Activated B cell treated with CpG ODN at 0.5 μM for 24 hours (primary cell): ENCODE results near the gene GGCX. TPM values are rescaled to one million over a fixed set of nuclear protein-coding genes. Genes with fewer than 3 reads are reported as not detected.
A peak's percentile ranks its signal among the peaks of the same experiment; 100 is the strongest.
"Not testable (repeated sequence)": the region's sequence is repeated elsewhere in the genome, so short reads cannot be mapped to it uniquely, and the experiment has no call there.

ENCODE experiments used
- ATAC-seq: fragments of 200-7000 bp; cut with Tn5 transposase; one replicate; pipeline ENCODE4 v1.10.0; 2021; ENCODE audit warnings: low read depth, mild to moderate bottlenecking, moderate library complexity
- CTCF ChIA-PET: fragments of 350-600 bp; sonication (Branson Sonifier 250); formaldehyde crosslinking; loops from one replicate; lab custom pipeline; 2021; ENCODE audit warnings: antibody characterized with exemption; lab: Charles Lee
- POLR2A ChIA-PET: fragments of 350-600 bp; sonication (Branson Sonifier 250); formaldehyde crosslinking; loops from one replicate; lab custom pipeline; 2021; ENCODE audit warnings: antibody characterized with exemption; lab: Charles Lee
- DNase-seq: peaks from one replicate; pipeline ENCODE4 v3.0.0; 2022
- H3K27ac Mint-ChIP-seq: one replicate; pipeline ENCODE4 v1.8.0; 2020; ENCODE audit warnings: mixed read lengths
- H3K27me3 Mint-ChIP-seq: one replicate; pipeline ENCODE4 v1.8.0; 2021; ENCODE audit warnings: mixed read lengths
- H3K36me3 Mint-ChIP-seq: one replicate; pipeline ENCODE4 v1.8.0; 2021; ENCODE audit warnings: low read depth, mixed read lengths
- H3K4me1 Mint-ChIP-seq: one replicate; pipeline ENCODE4 v1.8.0; 2021; ENCODE audit warnings: mixed read lengths
- H3K4me3 Mint-ChIP-seq: one replicate; pipeline ENCODE4 v1.8.0; 2020; ENCODE audit warnings: mild to moderate bottlenecking, mixed read lengths
- H3K9me3 Mint-ChIP-seq: one replicate; pipeline ENCODE4 v1.8.0; 2020; ENCODE audit warnings: mixed read lengths
- intact Hi-C: fragments of 100-400 bp; cut with micrococcal nuclease; formaldehyde crosslinking; loops from one replicate; pipeline ENCODE4 v1.15.1; 2024
- total RNA-seq: library from RNA; stranded (reverse); gene quantifications from 2 replicates; pipeline ENCODE4 v1.2.3, GENCODE V29; 2022
- TF ChIP-seq, protein P1 (sequence below): fragments of 200-600 bp; IDR thresholded peaks from one replicate; pipeline ENCODE4 v1.8.0; 2022; ENCODE audit warnings: antibody characterized with exemption, mild to moderate bottlenecking

GGCX gene
- total RNA-seq, 1 donor from 2014 or later: 30.7 TPM

DNA sequence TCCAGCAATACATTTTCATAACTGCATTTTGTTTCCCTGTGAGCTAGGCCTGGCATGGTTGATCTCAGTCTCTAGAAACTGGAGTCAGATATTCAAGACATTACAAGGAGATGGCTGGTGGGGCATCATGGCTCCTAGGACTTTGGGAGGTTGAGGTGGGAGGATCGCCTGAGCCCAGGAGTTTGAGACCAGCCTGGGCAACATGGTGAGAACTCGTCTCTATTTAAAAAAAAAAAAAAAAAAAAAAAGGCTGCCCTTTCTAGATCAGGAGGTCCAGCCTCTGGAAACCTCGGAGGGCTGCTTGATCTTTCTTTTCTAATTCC, 15.7 kb upstream of the GGCX start:
- Mint-ChIP-seq H3K9me3 (no peaks in the 10 kb centered on the region), H3K27ac (peak overlapping the region; percentile 93), H3K36me3 (peaks cover 18% of the 10 kb centered on the region), H3K4me3 (peak overlapping the region; percentile 94), H3K27me3 (no peaks in the 10 kb centered on the region), H3K4me1 (peaks cover 37% of the 10 kb centered on the region)
- ChIA-PET POLR2A (interaction anchor here (0.6 to 4.9 kb wide), 9 partner anchors 11 to 158 kb away, joined by 3 to 45 read pairs (median 11); partner anchors contain the start of genes C2orf68, GGCX, MAT2A and RNF181), CTCF (no interaction called here)
- DNase-seq: no peak
- ATAC-seq: no peak
- TF ChIP-seq, protein P1, sequence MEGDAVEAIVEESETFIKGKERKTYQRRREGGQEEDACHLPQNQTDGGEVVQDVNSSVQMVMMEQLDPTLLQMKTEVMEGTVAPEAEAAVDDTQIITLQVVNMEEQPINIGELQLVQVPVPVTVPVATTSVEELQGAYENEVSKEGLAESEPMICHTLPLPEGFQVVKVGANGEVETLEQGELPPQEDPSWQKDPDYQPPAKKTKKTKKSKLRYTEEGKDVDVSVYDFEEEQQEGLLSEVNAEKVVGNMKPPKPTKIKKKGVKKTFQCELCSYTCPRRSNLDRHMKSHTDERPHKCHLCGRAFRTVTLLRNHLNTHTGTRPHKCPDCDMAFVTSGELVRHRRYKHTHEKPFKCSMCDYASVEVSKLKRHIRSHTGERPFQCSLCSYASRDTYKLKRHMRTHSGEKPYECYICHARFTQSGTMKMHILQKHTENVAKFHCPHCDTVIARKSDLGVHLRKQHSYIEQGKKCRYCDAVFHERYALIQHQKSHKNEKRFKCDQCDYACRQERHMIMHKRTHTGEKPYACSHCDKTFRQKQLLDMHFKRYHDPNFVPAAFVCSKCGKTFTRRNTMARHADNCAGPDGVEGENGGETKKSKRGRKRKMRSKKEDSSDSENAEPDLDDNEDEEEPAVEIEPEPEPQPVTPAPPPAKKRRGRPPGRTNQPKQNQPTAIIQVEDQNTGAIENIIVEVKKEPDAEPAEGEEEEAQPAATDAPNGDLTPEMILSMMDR: no peak
- intact Hi-C loops: loop anchor here (1.0 to 2.0 kb wide), 3 partner anchors 16 to 40 kb away; partner anchors contain the start of genes GGCX, RNF181 and USP39

DNA sequence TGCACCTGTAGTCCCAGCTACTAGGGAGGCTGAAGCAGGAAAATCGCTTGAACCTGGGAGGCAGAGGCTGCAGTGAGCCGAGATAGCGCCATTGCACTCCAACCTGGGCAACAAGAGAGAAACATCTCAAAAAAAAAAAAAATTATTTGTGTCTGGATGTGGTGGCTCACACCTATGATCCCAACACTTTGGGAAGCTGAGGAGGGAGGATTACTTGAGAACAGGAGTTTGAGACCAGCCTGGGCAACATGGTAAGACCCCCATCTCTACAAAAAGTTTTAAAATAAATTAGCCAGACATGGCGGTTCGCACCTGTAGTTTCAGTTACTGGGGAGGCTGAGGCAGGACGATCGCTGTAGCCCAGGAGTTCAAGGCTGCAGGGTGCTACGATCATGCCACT, 14.4 kb upstream of the GGCX start:
- Mint-ChIP-seq H3K9me3 (no peaks in the 10 kb centered on the region), H3K4me1 (peaks cover 33% of the 10 kb centered on the region), H3K27ac (no peak overlapping the region), H3K27me3 (no peaks in the 10 kb centered on the region), H3K36me3 (peaks cover 9% of the 10 kb centered on the region), H3K4me3 (no peak overlapping the region)
- DNase-seq (no peak), ATAC-seq (no peak)
- CTCF ChIA-PET: no interaction called here
- intact Hi-C loops: loop anchor here (2.0 kb wide), 1 partner anchor 41 kb away; the partner anchor contains the start of gene USP39
- TF ChIP-seq, protein P1: no peak
- POLR2A ChIA-PET: interaction anchor here (0.6 to 1.0 kb wide), 5 partner anchors 9 to 940 kb away, joined by 3 to 5 read pairs (median 3); no protein-coding TSS in a partner anchor

DNA sequence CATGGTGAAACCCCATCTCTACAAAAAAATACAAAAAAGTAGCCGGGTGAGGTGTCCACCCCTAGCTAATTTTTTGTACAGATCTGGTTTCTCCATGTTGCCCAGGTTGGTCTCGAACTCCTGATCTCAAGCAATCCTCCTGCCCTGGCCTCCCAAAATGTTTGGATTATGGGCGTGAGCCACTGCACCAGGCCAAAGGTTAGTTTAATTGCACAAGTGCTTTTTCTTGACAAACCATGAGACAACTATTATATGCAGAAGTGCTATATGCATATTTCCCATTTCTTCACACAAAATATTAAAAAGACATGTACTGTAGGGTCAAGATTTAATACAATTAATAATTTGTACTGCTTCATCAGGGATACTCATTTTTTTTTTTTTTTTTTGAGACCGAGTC, 5.0 kb upstream of the GGCX start:
- Mint-ChIP-seq H3K4me1 (peaks cover 20% of the 10 kb centered on the region), H3K36me3 (peaks cover 3% of the 10 kb centered on the region), H3K27me3 (no peaks in the 10 kb centered on the region), H3K27ac (no peak overlapping the region), H3K4me3 (no peak overlapping the region), H3K9me3 (no peaks in the 10 kb centered on the region)
- DNase-seq (no peak), ATAC-seq (no peak)
- ChIA-PET CTCF (no interaction called here), POLR2A (interaction anchor here (0.6 to 1.1 kb wide), 2 partner anchors 10 to 29 kb away, joined by 3 to 10 read pairs; partner anchors contain the start of gene RNF181)
- intact Hi-C loops: no loop called here
- TF ChIP-seq, protein P1: no peak

DNA sequence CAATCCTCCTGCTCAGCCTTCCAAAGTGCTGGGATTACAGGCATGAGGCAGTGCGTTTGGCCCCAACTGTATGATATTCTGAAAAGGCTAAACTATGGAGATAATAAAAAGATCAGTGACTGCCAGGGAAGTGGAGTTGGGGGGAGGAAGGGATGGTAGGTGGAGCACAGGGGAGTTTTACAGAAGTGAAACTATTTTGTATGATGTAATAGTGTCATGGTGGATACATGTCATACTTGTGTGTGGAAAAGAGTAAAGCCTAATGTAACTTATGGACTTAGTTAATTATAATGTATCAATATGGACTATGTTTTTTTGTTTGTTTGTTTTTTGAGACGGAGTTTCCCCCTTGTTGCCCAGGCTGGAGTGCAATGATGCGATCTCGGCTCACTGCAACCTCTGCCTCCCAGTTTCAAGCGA, 2.9 kb upstream of the GGCX start:
- DNase-seq (no peak), ATAC-seq (peak; percentile 41)
- H3K36me3 Mint-ChIP-seq: peaks cover 13% of the 10 kb centered on the region
- peak overlapping the region; percentile 62 for H3K27ac Mint-ChIP-seq
- no peaks in the 10 kb centered on the region for H3K27me3 Mint-ChIP-seq
- H3K4me1 Mint-ChIP-seq: peaks cover 35% of the 10 kb centered on the region
- intact Hi-C loops: no loop called here
- CTCF ChIA-PET: no interaction called here
- H3K4me3 Mint-ChIP-seq: peak overlapping the region; percentile 19
- no peaks in the 10 kb centered on the region for H3K9me3 Mint-ChIP-seq
- TF ChIP-seq, protein P1: no peak
- POLR2A ChIA-PET: interaction anchor here (0.6 to 4.1 kb wide), 7 partner anchors 14 to 162 kb away, joined by 3 to 23 read pairs (median 4); partner anchors contain the start of genes C2orf68 and TMEM150A

DNA sequence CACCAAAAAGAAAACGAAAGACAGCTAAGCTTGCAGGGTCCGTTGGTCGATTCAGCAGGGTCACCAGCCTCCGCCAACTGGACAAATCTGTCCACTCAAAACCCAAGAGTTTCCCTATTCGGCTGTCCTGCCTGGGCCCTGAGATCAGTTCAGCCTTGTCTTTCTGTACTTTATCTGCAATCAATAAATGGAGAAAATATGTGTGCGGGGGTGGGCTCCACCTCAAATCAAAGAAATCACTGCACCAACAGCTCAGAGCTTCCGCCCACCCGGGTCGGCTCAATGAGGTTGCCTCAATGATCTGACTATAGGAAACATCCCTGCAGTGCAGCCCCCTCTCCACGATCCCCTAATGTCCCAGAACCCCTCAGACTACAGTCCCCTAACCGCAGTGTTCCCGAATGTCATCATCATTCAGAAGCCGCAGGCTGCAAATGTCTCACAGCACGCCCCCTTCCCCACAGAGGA, 447 bp downstream of the GGCX start:
- ChIA-PET POLR2A (interaction anchor here (0.5 to 5.5 kb wide), 22 partner anchors 9 to 640 kb away, joined by 3 to 68 read pairs (median 6); partner anchors contain the start of genes C2orf68, ELMOD3, MAT2A and RETSAT), CTCF (interaction anchor here (0.6 to 2.1 kb wide), 4 partner anchors 9 to 167 kb away, joined by 3 to 12 read pairs (median 6); no protein-coding TSS in a partner anchor)
- H3K36me3 Mint-ChIP-seq: peaks cover 40% of the 10 kb centered on the region
- no peak for ATAC-seq
- DNase-seq: no peak
- peaks cover 38% of the 10 kb centered on the region for H3K4me1 Mint-ChIP-seq
- H3K9me3 Mint-ChIP-seq: no peaks in the 10 kb centered on the region
- H3K4me3 Mint-ChIP-seq: peak overlapping the region; percentile 98
- no peaks in the 10 kb centered on the region for H3K27me3 Mint-ChIP-seq
- TF ChIP-seq, protein P1: no peak
- intact Hi-C loops: loop anchor here (1.0 to 2.0 kb wide), 9 partner anchors 9 to 232 kb away; partner anchors contain the start of genes C2orf68, ELMOD3, MAT2A and RETSAT
- H3K27ac Mint-ChIP-seq: peak overlapping the region; percentile 98

DNA sequence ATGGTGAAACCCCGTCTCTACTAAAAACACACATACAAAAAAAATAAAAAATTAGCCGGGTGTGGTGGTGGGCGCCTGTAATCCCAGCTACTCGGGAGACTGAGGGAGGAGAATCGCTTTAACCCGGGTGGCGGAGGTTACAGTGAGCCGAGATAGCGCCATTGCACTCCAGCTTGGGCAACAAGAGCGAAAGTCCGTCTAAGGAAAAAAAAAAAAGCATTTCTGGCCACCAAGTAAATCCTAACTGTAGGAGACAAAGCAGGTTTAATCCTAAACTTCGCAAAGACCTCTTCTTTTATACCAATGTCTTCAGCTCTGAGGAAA, 928 bp downstream of the GGCX start:
- Mint-ChIP-seq H3K27ac (peak overlapping the region; percentile 98), H3K36me3 (peaks cover 43% of the 10 kb centered on the region), H3K4me1 (peaks cover 38% of the 10 kb centered on the region), H3K4me3 (peak overlapping the region; percentile 98)
- not testable (repeated sequence) for H3K27me3 Mint-ChIP-seq, H3K9me3 Mint-ChIP-seq, ATAC-seq, DNase-seq
- POLR2A ChIA-PET: interaction anchor here (0.6 to 5.5 kb wide), 18 partner anchors 8 to 232 kb away, joined by 3 to 68 read pairs (median 8); partner anchors contain the start of genes C2orf68, ELMOD3, MAT2A and RETSAT
- CTCF ChIA-PET: interaction anchor here (0.6 to 2.1 kb wide), 4 partner anchors 8 to 167 kb away, joined by 3 to 12 read pairs (median 6); no protein-coding TSS in a partner anchor
- intact Hi-C loops: loop anchor here (2.0 kb wide), 2 partner anchors 142 to 232 kb away; partner anchors contain the start of gene SH2D6
